ENCODE results near the gene CSRNP2. TPM values are rescaled to one million over a fixed set of nuclear protein-coding genes. Genes with fewer than 3 reads are reported as not detected.
A peak's percentile ranks its signal among the peaks of the same experiment; 100 is the strongest.

Gene CSRNP2
- total and polyA plus RNA-seq, 2 donors (not counting 1 experiment from before 2014, with no cell fraction given): 19.8 to 21.4 TPM

DNA sequence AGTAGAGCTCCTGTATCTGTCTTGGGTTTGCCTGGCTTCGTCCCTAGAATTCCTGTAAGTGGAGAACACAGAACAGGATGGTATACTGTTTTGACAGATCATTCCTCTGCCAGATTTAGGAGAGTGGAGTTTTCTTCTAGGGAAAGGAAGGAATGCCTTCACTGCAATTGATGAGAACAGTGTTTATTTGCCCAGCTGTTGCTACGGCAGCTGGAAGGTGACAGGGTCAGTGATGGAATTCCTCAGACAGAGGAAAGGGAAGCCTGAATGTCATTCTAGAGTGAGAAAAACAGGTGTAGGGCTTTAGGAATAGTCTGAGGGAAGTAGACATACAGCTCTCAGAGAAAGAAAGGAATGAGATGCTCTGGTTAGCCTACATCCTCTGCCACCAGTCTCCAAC, 11.7 kb downstream of the CSRNP2 start:
- Histone ChIP-seq H4K20me1 (ENCODE audit: control insufficient read depth, extremely low read depth, insufficient read depth, low read length) (no peaks in the 10 kb centered on the region), H3K27ac (ENCODE audit: insufficient read depth, low read length) (no peak overlapping the region), H3K4me2 (ENCODE audit: extremely low read depth, insufficient read depth, low read length) (no peak overlapping the region), H3K36me3 (ENCODE audit: control insufficient read depth, insufficient read depth, low read length) (peaks cover 4% of the 10 kb centered on the region), H3K4me3 (replicated peaks in 1 of 4; ENCODE audit: control extremely low read depth in 1 of 4, insufficient read depth in 1 of 4, low read depth in 3 of 4, low read length in 4 of 4) (no peak overlapping the region), H3K27me3 (ENCODE audit: control insufficient read depth, insufficient read depth, low read length) (no peaks in the 10 kb centered on the region), H3K9ac (ENCODE audit: insufficient read depth, low read length) (no peak overlapping the region), H2AFZ (ENCODE audit: low read length) (no peak overlapping the region), H3K79me2 (ENCODE audit: control insufficient read depth, insufficient read depth, low read length) (peaks cover 10% of the 10 kb centered on the region), H3K4me1 (ENCODE audit: control insufficient read depth, extremely low read depth, insufficient read depth, low read length) (no peaks in the 10 kb centered on the region), H3K9me3 (ENCODE audit: control insufficient read depth, insufficient read depth, low read depth, low read length) (no peaks in the 10 kb centered on the region)
- TF ChIP-seq, protein P1, sequence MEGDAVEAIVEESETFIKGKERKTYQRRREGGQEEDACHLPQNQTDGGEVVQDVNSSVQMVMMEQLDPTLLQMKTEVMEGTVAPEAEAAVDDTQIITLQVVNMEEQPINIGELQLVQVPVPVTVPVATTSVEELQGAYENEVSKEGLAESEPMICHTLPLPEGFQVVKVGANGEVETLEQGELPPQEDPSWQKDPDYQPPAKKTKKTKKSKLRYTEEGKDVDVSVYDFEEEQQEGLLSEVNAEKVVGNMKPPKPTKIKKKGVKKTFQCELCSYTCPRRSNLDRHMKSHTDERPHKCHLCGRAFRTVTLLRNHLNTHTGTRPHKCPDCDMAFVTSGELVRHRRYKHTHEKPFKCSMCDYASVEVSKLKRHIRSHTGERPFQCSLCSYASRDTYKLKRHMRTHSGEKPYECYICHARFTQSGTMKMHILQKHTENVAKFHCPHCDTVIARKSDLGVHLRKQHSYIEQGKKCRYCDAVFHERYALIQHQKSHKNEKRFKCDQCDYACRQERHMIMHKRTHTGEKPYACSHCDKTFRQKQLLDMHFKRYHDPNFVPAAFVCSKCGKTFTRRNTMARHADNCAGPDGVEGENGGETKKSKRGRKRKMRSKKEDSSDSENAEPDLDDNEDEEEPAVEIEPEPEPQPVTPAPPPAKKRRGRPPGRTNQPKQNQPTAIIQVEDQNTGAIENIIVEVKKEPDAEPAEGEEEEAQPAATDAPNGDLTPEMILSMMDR (conservative IDR thresholded peaks at IDR 0.05 in 1 of 2, IDR thresholded peaks at IDR 0.05 in 1 of 2; ENCODE audit: low read depth in 1 of 2, low read length in 2 of 2): no peak
- no peak for TF ChIP-seq EZH2 (IDR thresholded peaks at IDR 0.05; ENCODE audit: low read length, missing control alignments)
- no peak for DNase-seq (ENCODE audit: low read depth in 2 of 2)

DNA sequence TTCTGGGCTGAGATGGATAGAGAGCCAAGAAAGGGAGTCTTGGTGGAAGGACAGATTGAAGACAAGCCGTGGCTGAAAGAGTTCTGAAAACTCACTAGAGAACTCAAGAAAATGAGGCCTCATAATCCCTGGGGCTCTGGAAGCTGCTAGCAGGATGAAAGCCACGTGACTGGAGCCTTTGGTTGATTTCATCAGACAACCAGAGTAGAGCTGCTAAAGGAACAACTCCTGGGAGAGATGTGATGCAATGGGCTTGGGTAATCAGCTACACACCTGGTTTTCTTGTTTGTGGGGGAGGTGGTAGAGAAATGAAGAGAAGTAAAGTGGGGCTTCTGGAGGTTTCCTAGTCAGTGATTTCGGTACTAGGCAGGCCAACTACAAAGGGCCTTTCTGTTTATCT, 13.4 kb downstream of the CSRNP2 start:
- Histone ChIP-seq H3K27ac (ENCODE audit: insufficient read depth, low read length) (no peak overlapping the region), H3K79me2 (ENCODE audit: control insufficient read depth, insufficient read depth, low read length) (no peaks in the 10 kb centered on the region)

DNA sequence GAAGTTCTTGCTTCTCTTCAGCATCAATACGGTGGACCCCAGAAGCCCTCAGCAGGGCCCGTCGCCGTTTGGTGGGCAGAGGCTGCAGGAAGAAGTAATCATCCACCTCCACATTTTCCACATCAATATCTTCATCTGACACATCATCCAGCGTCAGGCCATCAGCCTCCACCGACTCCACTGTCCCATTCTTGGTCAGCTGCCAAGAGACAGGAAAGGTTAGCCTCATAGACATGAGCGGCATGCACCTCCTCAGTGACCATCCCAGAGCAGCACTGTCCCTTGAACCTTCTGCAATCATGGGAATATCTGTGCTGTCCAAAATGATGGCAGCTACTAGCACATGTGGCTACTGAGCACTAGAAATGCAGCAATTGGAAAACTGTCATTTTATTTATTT, 15.6 kb downstream of the CSRNP2 start:
- H3K9ac ChIP-seq (ENCODE audit: insufficient read depth, low read length): no peak overlapping the region
- H3K36me3 ChIP-seq (ENCODE audit: control insufficient read depth, insufficient read depth, low read length): peaks cover 11% of the 10 kb centered on the region
- no peaks in the 10 kb centered on the region for H3K9me3 ChIP-seq (ENCODE audit: control insufficient read depth, insufficient read depth, low read depth, low read length)
- no peak overlapping the region for H3K27ac ChIP-seq (ENCODE audit: insufficient read depth, low read length)
- no peak overlapping the region for H2AFZ ChIP-seq (ENCODE audit: low read length)
- no peaks in the 10 kb centered on the region for H3K27me3 ChIP-seq (ENCODE audit: control insufficient read depth, insufficient read depth, low read length)
- no peak overlapping the region for H3K4me3 ChIP-seq (replicated peaks in 1 of 4; ENCODE audit: control extremely low read depth in 1 of 4, insufficient read depth in 1 of 4, low read depth in 3 of 4, low read length in 4 of 4)
- H4K20me1 ChIP-seq (ENCODE audit: control insufficient read depth, extremely low read depth, insufficient read depth, low read length): no peaks in the 10 kb centered on the region
- TF ChIP-seq, protein P1 (conservative IDR thresholded peaks at IDR 0.05 in 1 of 2, IDR thresholded peaks at IDR 0.05 in 1 of 2; ENCODE audit: low read depth in 1 of 2, low read length in 2 of 2): no peak
- no peak for TF ChIP-seq EZH2 (IDR thresholded peaks at IDR 0.05; ENCODE audit: low read length, missing control alignments)
- DNase-seq (ENCODE audit: low read depth in 2 of 2): no peak
- no peaks in the 10 kb centered on the region for H3K4me1 ChIP-seq (ENCODE audit: control insufficient read depth, extremely low read depth, insufficient read depth, low read length)
- no peaks in the 10 kb centered on the region for H3K79me2 ChIP-seq (ENCODE audit: control insufficient read depth, insufficient read depth, low read length)
- no peak overlapping the region for H3K4me2 ChIP-seq (ENCODE audit: extremely low read depth, insufficient read depth, low read length)

More for the DNA sequence above, 13.4 kb downstream of the CSRNP2 start:
- Histone ChIP-seq H3K4me3 (replicated peaks in 1 of 4; ENCODE audit: control extremely low read depth in 1 of 4, insufficient read depth in 1 of 4, low read depth in 3 of 4, low read length in 4 of 4) (no peak overlapping the region), H2AFZ (ENCODE audit: low read length) (no peak overlapping the region), H3K4me2 (ENCODE audit: extremely low read depth, insufficient read depth, low read length) (no peak overlapping the region), H3K36me3 (ENCODE audit: control insufficient read depth, insufficient read depth, low read length) (peaks cover 4% of the 10 kb centered on the region), H3K4me1 (ENCODE audit: control insufficient read depth, extremely low read depth, insufficient read depth, low read length) (no peaks in the 10 kb centered on the region), H4K20me1 (ENCODE audit: control insufficient read depth, extremely low read depth, insufficient read depth, low read length) (no peaks in the 10 kb centered on the region), H3K27me3 (ENCODE audit: control insufficient read depth, insufficient read depth, low read length) (no peaks in the 10 kb centered on the region), H3K9me3 (ENCODE audit: control insufficient read depth, insufficient read depth, low read depth, low read length) (no peaks in the 10 kb centered on the region), H3K9ac (ENCODE audit: insufficient read depth, low read length) (no peak overlapping the region)
- peak in 1 of 2 donors; percentile 33 for DNase-seq (ENCODE audit: low read depth in 2 of 2)
- TF ChIP-seq, protein P1 (conservative IDR thresholded peaks at IDR 0.05 in 1 of 2, IDR thresholded peaks at IDR 0.05 in 1 of 2; ENCODE audit: low read depth in 1 of 2, low read length in 2 of 2): no peak
- no peak for TF ChIP-seq EZH2 (IDR thresholded peaks at IDR 0.05; ENCODE audit: low read length, missing control alignments)

Measured in fibroblast of lung (primary cell).